Liver (tissue), 9 donors: ENCODE measurements around the gene ZAP70. TPM values are rescaled to one million over a fixed set of nuclear protein-coding genes. Genes with fewer than 3 reads are reported as not detected.

ENCODE experiments used
- DNase-seq: peaks from one replicate; pipeline ENCODE4 v3.0.0-alpha.2; 2017; ENCODE audit warnings: low spot score
- H3K27ac ChIP-seq, 2 donors: one replicate each; pipeline ENCODE4 v1.7.0; 2013; ENCODE audit warnings: inconsistent platforms in 2 of 2, low read length in 2 of 2, control low read depth in 1 of 2, low read depth in 1 of 2, mild to moderate bottlenecking in 1 of 2
- H3K27me3 ChIP-seq, 4 donors: one replicate each; pipeline versions ENCODE4 v1.6.1 to v1.7.0; 2013; ENCODE audit warnings: low read length in 3 of 4, inconsistent platforms in 1 of 4, mild to moderate bottlenecking in 1 of 4, moderate library complexity in 1 of 4; ENCODE audit not compliant: control insufficient read depth in 4 of 4, insufficient read depth in 4 of 4
- H3K36me3 ChIP-seq, 4 donors: one replicate each; pipeline versions ENCODE4 v1.6.1 to v1.7.0; 2013; ENCODE audit warnings: low read length in 3 of 4, mild to moderate bottlenecking in 3 of 4, low read depth in 1 of 4, moderate library complexity in 1 of 4; ENCODE audit not compliant: control insufficient read depth in 4 of 4, insufficient read depth in 3 of 4
- H3K4me1 ChIP-seq, 4 donors: one replicate each; pipeline versions ENCODE4 v1.6.1 to v1.7.0; 2013; ENCODE audit warnings: low read length in 3 of 4, mild to moderate bottlenecking in 3 of 4, moderate library complexity in 1 of 4; ENCODE audit not compliant: control insufficient read depth in 4 of 4, insufficient read depth in 4 of 4
- H3K4me3 ChIP-seq, 3 donors: one replicate each; pipeline versions ENCODE4 v1.6.1 to v1.7.0; 2013; ENCODE audit warnings: low read length in 3 of 3, control low read depth in 1 of 3, low read depth in 1 of 3, mild to moderate bottlenecking in 1 of 3
- H3K9ac ChIP-seq, 2 donors: one replicate each; pipeline ENCODE4 v1.7.0; 2013; ENCODE audit warnings: low read length in 2 of 2, mild to moderate bottlenecking in 2 of 2, moderate library complexity in 2 of 2, control low read depth in 1 of 2, low read depth in 1 of 2
- H3K9me3 ChIP-seq, 4 donors: one replicate each; pipeline versions ENCODE4 v1.6.1 to v1.7.0; 2013; ENCODE audit warnings: low read length in 3 of 4; ENCODE audit not compliant: control insufficient read depth in 4 of 4
- ATF3 ChIP-seq: IDR thresholded peaks from 2 replicates; pipeline ENCODE4 v1.6.1; 2016; ENCODE audit warnings: antibody characterized with exemption
- EGR1 ChIP-seq, 2 donors: IDR thresholded peaks; 2 replicates each; pipeline ENCODE4 v1.6.1; 2016 to 2018; ENCODE audit warnings: antibody characterized with exemption in 2 of 2, low read depth in 2 of 2
- FOXA2 ChIP-seq: IDR thresholded peaks from 2 replicates; pipeline ENCODE4 v1.6.1; 2016; ENCODE audit warnings: antibody characterized with exemption
- HNF4A ChIP-seq, 2 donors: conservative IDR thresholded peaks; 2 replicates each; pipeline ENCODE4 v1.6.1; 2016; ENCODE audit warnings: antibody characterized with exemption in 2 of 2, mild to moderate bottlenecking in 2 of 2
- HNF4G ChIP-seq: IDR thresholded peaks from 2 replicates; pipeline ENCODE4 v1.6.1; 2016; ENCODE audit warnings: antibody characterized with exemption
- JUND ChIP-seq, 2 donors: IDR thresholded peaks; 2 replicates each; pipeline ENCODE4 v1.6.1; 2016; ENCODE audit warnings: antibody characterized with exemption in 2 of 2
- NR2F2 ChIP-seq: IDR thresholded peaks from 2 replicates; pipeline ENCODE4 v1.6.1; 2016; ENCODE audit warnings: antibody characterized with exemption
- YY1 ChIP-seq: IDR thresholded peaks from 2 replicates; pipeline ENCODE4 v1.6.1; 2016; ENCODE audit warnings: antibody characterized with exemption, mild to moderate bottlenecking
- WGBS: extraction: QIAGEN DNeasy Blood & Tissue Kit; methylation state at CpG from one replicate; pipeline ENCODE4 v1.1.7; 2013; 5-methylcytosine and 5-hydroxymethylcytosine counted together
- polyA plus RNA-seq, 2 donors: library from polyadenylated mRNA; stranded (reverse) in 1 of 2; unstranded in 1 of 2; fragments of 200-250 nt in 1 of 2; fragments of >200 nt in 1 of 2; fragmentation: Nextera tagmentation in 1 of 2; extraction: Ambion mirVana in 1 of 2; gene quantifications; one replicate each; pipeline versions ENCODE4 v1.2.1 to v1.2.3, GENCODE V29; 2013 to 2015
- total RNA-seq, 2 donors: library from RNA; depleted of rRNA; stranded (reverse); fragments of >200 nt; gene quantifications; one replicate each; pipeline ENCODE4 v1.2.3, GENCODE V29; 2014
- TF ChIP-seq, protein P1 (sequence below): IDR thresholded peaks from 2 replicates; pipeline ENCODE4 v1.6.1; 2016; ENCODE audit warnings: antibody characterized with exemption, mild to moderate bottlenecking
- TF ChIP-seq, protein P2 (sequence below): IDR thresholded peaks from 2 replicates; pipeline ENCODE4 v1.6.1; 2016; ENCODE audit warnings: antibody characterized with exemption
- donor health status: healthy.
- donor health status: healthy.
- donor health status: healthy.
- donor health status: healthy.
- donor health status: healthy.

The ZAP70 gene
- total and polyA plus RNA-seq, 4 donors = 1.2 to 4.9 (median 1.4) TPM

- H3K27ac ChIP-seq = no peak overlapping the region
- TF ChIP-seq, protein P1, sequence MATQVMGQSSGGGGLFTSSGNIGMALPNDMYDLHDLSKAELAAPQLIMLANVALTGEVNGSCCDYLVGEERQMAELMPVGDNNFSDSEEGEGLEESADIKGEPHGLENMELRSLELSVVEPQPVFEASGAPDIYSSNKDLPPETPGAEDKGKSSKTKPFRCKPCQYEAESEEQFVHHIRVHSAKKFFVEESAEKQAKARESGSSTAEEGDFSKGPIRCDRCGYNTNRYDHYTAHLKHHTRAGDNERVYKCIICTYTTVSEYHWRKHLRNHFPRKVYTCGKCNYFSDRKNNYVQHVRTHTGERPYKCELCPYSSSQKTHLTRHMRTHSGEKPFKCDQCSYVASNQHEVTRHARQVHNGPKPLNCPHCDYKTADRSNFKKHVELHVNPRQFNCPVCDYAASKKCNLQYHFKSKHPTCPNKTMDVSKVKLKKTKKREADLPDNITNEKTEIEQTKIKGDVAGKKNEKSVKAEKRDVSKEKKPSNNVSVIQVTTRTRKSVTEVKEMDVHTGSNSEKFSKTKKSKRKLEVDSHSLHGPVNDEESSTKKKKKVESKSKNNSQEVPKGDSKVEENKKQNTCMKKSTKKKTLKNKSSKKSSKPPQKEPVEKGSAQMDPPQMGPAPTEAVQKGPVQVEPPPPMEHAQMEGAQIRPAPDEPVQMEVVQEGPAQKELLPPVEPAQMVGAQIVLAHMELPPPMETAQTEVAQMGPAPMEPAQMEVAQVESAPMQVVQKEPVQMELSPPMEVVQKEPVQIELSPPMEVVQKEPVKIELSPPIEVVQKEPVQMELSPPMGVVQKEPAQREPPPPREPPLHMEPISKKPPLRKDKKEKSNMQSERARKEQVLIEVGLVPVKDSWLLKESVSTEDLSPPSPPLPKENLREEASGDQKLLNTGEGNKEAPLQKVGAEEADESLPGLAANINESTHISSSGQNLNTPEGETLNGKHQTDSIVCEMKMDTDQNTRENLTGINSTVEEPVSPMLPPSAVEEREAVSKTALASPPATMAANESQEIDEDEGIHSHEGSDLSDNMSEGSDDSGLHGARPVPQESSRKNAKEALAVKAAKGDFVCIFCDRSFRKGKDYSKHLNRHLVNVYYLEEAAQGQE = no peak
- no peak for TF ChIP-seq JUND (IDR thresholded peaks at IDR 0.05)
- no peak for TF ChIP-seq HNF4G
- no peak for TF ChIP-seq NR2F2
- no peak for TF ChIP-seq YY1
- H3K4me3 ChIP-seq = no peak overlapping the region
- H3K9ac ChIP-seq = no peak overlapping the region
- no peaks in the 10 kb centered on the region for H3K4me1 ChIP-seq
- no peaks in the 10 kb centered on the region for H3K9me3 ChIP-seq
- DNase-seq = no peak
- WGBS = 93% methylated on average over 20 of the region's 20 CpGs
- H3K36me3 ChIP-seq = peaks cover 12 to 66% (median 40%) of the 10 kb centered on the region in 4 donors
- H3K27me3 ChIP-seq = no peaks in the 10 kb centered on the region
Measured at GRCh38 chr2:97763176-97763845, 49.9 kb downstream of the ZAP70 start.

- Histone ChIP-seq H3K27me3 (no peaks in the 10 kb centered on the region), H3K27ac (no peak overlapping the region), H3K36me3 (peaks cover 10 to 52% (median 31%) of the 10 kb centered on the region in 4 donors), H3K4me3 (no peak overlapping the region), H3K9ac (no peak overlapping the region), H3K9me3 (no peaks in the 10 kb centered on the region), H3K4me1 (no peaks in the 10 kb centered on the region)
- DNase-seq = no peak
- 94% methylated on average over 11 of the region's 11 CpGs for WGBS
- TF ChIP-seq YY1 = no peak
Measured at GRCh38 chr2:97764559-97765263, 51.3 kb downstream of the ZAP70 start.

GRCh38 chr2:97765933-97766332, 52.6 kb downstream of the ZAP70 start:
- H3K27me3 ChIP-seq = no peaks in the 10 kb centered on the region
- H3K9ac ChIP-seq = no peak overlapping the region
- H3K27ac ChIP-seq = no peak overlapping the region
- no peaks in the 10 kb centered on the region for H3K9me3 ChIP-seq
- H3K36me3 ChIP-seq = peaks cover 12 to 40% (median 24%) of the 10 kb centered on the region in 4 donors
- no peak for DNase-seq
- H3K4me1 ChIP-seq = no peaks in the 10 kb centered on the region
- H3K4me3 ChIP-seq = no peak overlapping the region
- 97% methylated on average over 4 of the region's 4 CpGs for WGBS
- TF ChIP-seq ATF3 (no peak), YY1 (no peak), NR2F2 (no peak), HNF4A (conservative IDR thresholded peaks at IDR 0.05) (no peak), FOXA2 (no peak), EGR1 (IDR thresholded peaks at IDR 0.05; ENCODE audit: low read depth in 2 of 2) (no peak)
- TF ChIP-seq, protein P2, sequence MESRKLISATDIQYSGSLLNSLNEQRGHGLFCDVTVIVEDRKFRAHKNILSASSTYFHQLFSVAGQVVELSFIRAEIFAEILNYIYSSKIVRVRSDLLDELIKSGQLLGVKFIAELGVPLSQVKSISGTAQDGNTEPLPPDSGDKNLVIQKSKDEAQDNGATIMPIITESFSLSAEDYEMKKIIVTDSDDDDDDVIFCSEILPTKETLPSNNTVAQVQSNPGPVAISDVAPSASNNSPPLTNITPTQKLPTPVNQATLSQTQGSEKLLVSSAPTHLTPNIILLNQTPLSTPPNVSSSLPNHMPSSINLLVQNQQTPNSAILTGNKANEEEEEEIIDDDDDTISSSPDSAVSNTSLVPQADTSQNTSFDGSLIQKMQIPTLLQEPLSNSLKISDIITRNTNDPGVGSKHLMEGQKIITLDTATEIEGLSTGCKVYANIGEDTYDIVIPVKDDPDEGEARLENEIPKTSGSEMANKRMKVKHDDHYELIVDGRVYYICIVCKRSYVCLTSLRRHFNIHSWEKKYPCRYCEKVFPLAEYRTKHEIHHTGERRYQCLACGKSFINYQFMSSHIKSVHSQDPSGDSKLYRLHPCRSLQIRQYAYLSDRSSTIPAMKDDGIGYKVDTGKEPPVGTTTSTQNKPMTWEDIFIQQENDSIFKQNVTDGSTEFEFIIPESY = no peak
